Measurements from ENCODE around the gene VKORC1L1. TPM values are rescaled to one million over a fixed set of nuclear protein-coding genes. Genes with fewer than 3 reads are reported as not detected.

VKORC1L1 gene
- total RNA-seq, 1 experiment from 2014 or later = 31.7 TPM

GRCh38 chr7:65910237-65910636 is 37.4 kb downstream of the VKORC1L1 start:
- BruUV-seq (replicated peaks) = no TSS peak
- intact Hi-C loops (cut with micrococcal nuclease; ENCODE audit: unreplicated experiment) = no loop called here
- no peak for DNase-seq
- no peaks in the 10 kb centered on the region for H3K9me3 ChIP-seq (ENCODE audit: insufficient read depth, low read depth)
- H3K4me3 ChIP-seq = no peak overlapping the region
- H3K27me3 ChIP-seq (ENCODE audit: insufficient read depth, low read depth) = no peaks in the 10 kb centered on the region
- H3K4me1 ChIP-seq (replicated peaks; ENCODE audit: insufficient read depth) = no peaks in the 10 kb centered on the region
- peaks cover 18% of the 10 kb centered on the region; the same call in 1 of the 2 replicates for H3K79me2 ChIP-seq (ENCODE audit: low read depth)
- H3F3A ChIP-seq (ENCODE audit: insufficient read depth, low read depth) = no peaks in the 10 kb centered on the region
- H2AFZ ChIP-seq = no peak overlapping the region
- no peaks in the 10 kb centered on the region for H3K9me2 ChIP-seq (ENCODE audit: insufficient read depth)
- TF ChIP-seq CTCF (conservative IDR thresholded peaks at IDR 0.05) (no peak), EZH2 (IDR thresholded peaks at IDR 0.05; ENCODE audit: low read depth) (no peak)
- H3K27ac ChIP-seq = no peak overlapping the region
- no peaks in the 10 kb centered on the region for H3K36me3 ChIP-seq (ENCODE audit: low read depth)
- POLR2A ChIA-PET (ENCODE audit: unreplicated experiment) = no interaction called here
- H3K4me2 ChIP-seq = no peak overlapping the region
- CTCF ChIA-PET = no interaction called here
- H4K20me1 ChIP-seq (ENCODE audit: insufficient read depth) = no peaks in the 10 kb centered on the region

- Histone ChIP-seq H3K79me2 (ENCODE audit: low read depth) (peaks cover 18% of the 10 kb centered on the region; the same call in 1 of the 2 replicates), H3K27ac (no peak overlapping the region), H3K27me3 (ENCODE audit: insufficient read depth, low read depth) (no peaks in the 10 kb centered on the region), H3F3A (ENCODE audit: insufficient read depth, low read depth) (no peaks in the 10 kb centered on the region), H3K36me3 (ENCODE audit: low read depth) (no peaks in the 10 kb centered on the region), H3K9me3 (ENCODE audit: insufficient read depth, low read depth) (no peaks in the 10 kb centered on the region), H4K20me1 (ENCODE audit: insufficient read depth) (no peaks in the 10 kb centered on the region), H3K4me3 (no peak overlapping the region), H3K4me2 (no peak overlapping the region), H3K4me1 (replicated peaks; ENCODE audit: insufficient read depth) (no peaks in the 10 kb centered on the region), H3K9me2 (ENCODE audit: insufficient read depth) (no peaks in the 10 kb centered on the region), H2AFZ (no peak overlapping the region)
- no TSS peak for BruUV-seq (replicated peaks)
- no peak for DNase-seq
- intact Hi-C loops (cut with micrococcal nuclease; ENCODE audit: unreplicated experiment) = no loop called here
- TF ChIP-seq CTCF (conservative IDR thresholded peaks at IDR 0.05) (no peak), EZH2 (IDR thresholded peaks at IDR 0.05; ENCODE audit: low read depth) (no peak)
- ChIA-PET POLR2A (ENCODE audit: unreplicated experiment) (no interaction called here), CTCF (no interaction called here)
Observed at GRCh38 chr7:65912237-65912636, 39.4 kb downstream of the VKORC1L1 start.

GRCh38 chr7:65915921-65916657 is 43.2 kb downstream of the VKORC1L1 start:
- Histone ChIP-seq H3K27ac (no peak overlapping the region), H3K4me1 (replicated peaks; ENCODE audit: insufficient read depth) (no peaks in the 10 kb centered on the region), H4K20me1 (ENCODE audit: insufficient read depth) (no peaks in the 10 kb centered on the region), H3K27me3 (ENCODE audit: insufficient read depth, low read depth) (no peaks in the 10 kb centered on the region), H3F3A (ENCODE audit: insufficient read depth, low read depth) (no peaks in the 10 kb centered on the region), H3K9me3 (ENCODE audit: insufficient read depth, low read depth) (no peaks in the 10 kb centered on the region), H3K9me2 (ENCODE audit: insufficient read depth) (no peaks in the 10 kb centered on the region; the same call in 1 of the 2 replicates), H3K4me3 (no peak overlapping the region), H3K4me2 (no peak overlapping the region), H2AFZ (no peak overlapping the region), H3K79me2 (ENCODE audit: low read depth) (peaks cover 11% of the 10 kb centered on the region; the same call in 1 of the 2 replicates), H3K36me3 (ENCODE audit: low read depth) (no peaks in the 10 kb centered on the region)
- POLR2A ChIA-PET (ENCODE audit: unreplicated experiment) = no interaction called here
- TF ChIP-seq EZH2 (IDR thresholded peaks at IDR 0.05; ENCODE audit: low read depth) (no peak), CTCF (conservative IDR thresholded peaks at IDR 0.05) (no peak)
- CTCF ChIA-PET = no interaction called here
- no peak for DNase-seq
- no TSS peak for BruUV-seq (replicated peaks)
- intact Hi-C loops (cut with micrococcal nuclease; ENCODE audit: unreplicated experiment) = no loop called here
